BJ (cell line): ENCODE measurements around the gene KIAA0753. TPM values are rescaled to one million over a fixed set of nuclear protein-coding genes. Genes with fewer than 3 reads are reported as not detected.

Source experiments
- CTCF ChIA-PET: fragments of 350-600 bp; formaldehyde crosslinking; extraction: SDS; loops from one replicate; lab custom pipeline; 2021; ENCODE audit warnings: antibody characterized with exemption, inconsistent platforms; lab: Yijun Ruan, JAX
- POLR2A ChIA-PET: fragments of 300-600 bp; sonication (Branson Sonifier 250); formaldehyde crosslinking; extraction: SDS; loops from one replicate; lab custom pipeline; 2021; ENCODE audit warnings: antibody characterized with exemption; lab: Charles Lee
- DNase-seq: peaks from one replicate; pipeline ENCODE4 v3.0.0-alpha.2; 2011; ENCODE audit warnings: low read depth
- H3K27me3 ChIP-seq: 2 replicates; pipeline ENCODE4 v1.6.0; 2011; ENCODE audit warnings: low read length; ENCODE audit not compliant: control insufficient read depth, insufficient read depth
- H3K36me3 ChIP-seq: 2 replicates; pipeline ENCODE4 v1.5.1; 2011; ENCODE audit warnings: low read length; ENCODE audit not compliant: control insufficient read depth, insufficient read depth
- H3K4me3 ChIP-seq: 2 replicates; pipeline ENCODE4 v1.5.1; 2011; ENCODE audit warnings: low read depth, mild to moderate bottlenecking, control low read depth, low read length
- polyA plus RNA-seq: library from polyadenylated mRNA; depleted of rRNA; stranded (reverse); fragments of >200 nt; gene quantifications from 2 replicates; pipeline ENCODE4 v1.2.3, GENCODE V29; 2011; rRNA removed
- small RNA-seq: library from RNA; depleted of rRNA; stranded (forward); fragments of <200 nt; gene quantifications from one replicate; pipeline ENCODE3, GENCODE V24; 2012; ENCODE audit warnings: low replicate concordance, low read depth; ENCODE audit not compliant: insufficient read length
- TF ChIP-seq, protein P1 (sequence below): IDR thresholded peaks from 2 replicates; pipeline ENCODE4 v1.5.1; 2011; ENCODE audit warnings: low read depth, mild to moderate bottlenecking, control low read depth, inconsistent platforms, low read length, moderate library complexity; ENCODE audit not compliant: insufficient read depth

KIAA0753 gene
- polyA plus RNA-seq, 1 experiment = 5.4 TPM

DNA sequence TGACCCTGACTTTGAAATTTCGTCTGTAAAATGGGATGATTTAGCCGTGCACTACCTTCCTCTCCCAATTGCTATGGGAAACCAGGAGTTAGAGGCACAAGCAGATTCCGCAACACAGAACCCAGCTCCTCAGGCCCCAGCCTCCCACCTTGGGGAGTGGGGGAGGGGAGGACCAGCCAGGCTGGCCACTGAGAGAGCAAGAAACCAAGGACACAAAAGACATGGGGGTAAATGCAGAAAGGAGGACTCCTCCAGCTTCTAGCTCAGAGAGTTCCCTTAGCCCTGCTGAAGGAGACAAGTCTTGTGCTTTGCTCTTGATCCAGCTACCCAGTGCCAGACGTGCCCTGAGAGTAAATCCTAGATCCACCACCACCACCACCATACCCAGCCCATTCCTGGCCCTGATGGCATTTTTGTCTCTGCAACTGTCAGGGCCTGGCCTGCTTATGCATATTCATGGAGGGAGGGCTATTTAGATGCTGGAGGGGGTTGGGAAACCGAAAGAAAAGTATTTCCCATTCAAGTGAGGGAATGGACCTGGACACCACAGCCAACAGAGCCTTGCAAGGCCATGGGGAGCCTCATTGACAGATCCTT lies 110.1 kb downstream of the KIAA0753 start:
- H3K4me3 ChIP-seq = no peak overlapping the region
- H3K36me3 ChIP-seq = no peaks in the 10 kb centered on the region
- ChIA-PET POLR2A (no interaction called here), CTCF (interaction anchor here (1.0 kb wide), 1 partner anchor 28 kb away, joined by 3 read pairs; no protein-coding TSS in a partner anchor)
- H3K27me3 ChIP-seq = peaks cover 2% of the 10 kb centered on the region; the same call in 1 of the 2 replicates
- TF ChIP-seq, protein P1, sequence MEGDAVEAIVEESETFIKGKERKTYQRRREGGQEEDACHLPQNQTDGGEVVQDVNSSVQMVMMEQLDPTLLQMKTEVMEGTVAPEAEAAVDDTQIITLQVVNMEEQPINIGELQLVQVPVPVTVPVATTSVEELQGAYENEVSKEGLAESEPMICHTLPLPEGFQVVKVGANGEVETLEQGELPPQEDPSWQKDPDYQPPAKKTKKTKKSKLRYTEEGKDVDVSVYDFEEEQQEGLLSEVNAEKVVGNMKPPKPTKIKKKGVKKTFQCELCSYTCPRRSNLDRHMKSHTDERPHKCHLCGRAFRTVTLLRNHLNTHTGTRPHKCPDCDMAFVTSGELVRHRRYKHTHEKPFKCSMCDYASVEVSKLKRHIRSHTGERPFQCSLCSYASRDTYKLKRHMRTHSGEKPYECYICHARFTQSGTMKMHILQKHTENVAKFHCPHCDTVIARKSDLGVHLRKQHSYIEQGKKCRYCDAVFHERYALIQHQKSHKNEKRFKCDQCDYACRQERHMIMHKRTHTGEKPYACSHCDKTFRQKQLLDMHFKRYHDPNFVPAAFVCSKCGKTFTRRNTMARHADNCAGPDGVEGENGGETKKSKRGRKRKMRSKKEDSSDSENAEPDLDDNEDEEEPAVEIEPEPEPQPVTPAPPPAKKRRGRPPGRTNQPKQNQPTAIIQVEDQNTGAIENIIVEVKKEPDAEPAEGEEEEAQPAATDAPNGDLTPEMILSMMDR = no peak
- no peak for DNase-seq

DNA sequence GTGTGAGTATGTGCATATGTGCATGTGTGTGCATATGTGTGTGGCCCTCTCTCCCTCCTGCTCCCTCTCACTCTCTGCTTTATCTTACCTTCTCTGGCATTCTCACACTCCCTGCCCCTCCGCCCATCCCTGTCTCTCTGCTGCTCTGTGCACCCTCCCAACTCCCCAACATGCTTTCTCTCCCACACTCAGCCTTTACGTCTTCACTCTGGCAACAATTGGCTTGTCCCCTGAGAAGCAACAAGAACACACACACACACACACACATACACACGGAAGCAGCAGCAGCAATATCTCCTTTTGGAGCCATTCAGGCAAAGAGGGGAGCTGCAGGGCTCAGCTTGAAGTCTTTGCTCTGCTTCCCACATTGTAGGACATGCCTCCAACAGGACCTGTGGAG lies 112.0 kb downstream of the KIAA0753 start:
- Histone ChIP-seq H3K4me3 (no peak overlapping the region), H3K27me3 (peaks cover 2% of the 10 kb centered on the region; the same call in 1 of the 2 replicates), H3K36me3 (no peaks in the 10 kb centered on the region)
- TF ChIP-seq, protein P1 = no peak
- no peak for DNase-seq
- POLR2A ChIA-PET = no interaction called here
- CTCF ChIA-PET = no interaction called here

Small RNA genes within 50 kb of the gene (small RNA-seq; reads per million reads assigned to genes)
- gene MIR4520-1 (not detected), gene RNA5SP435 (not detected)

Other genes with a start within 250 kb of the KIAA0753 start
- gene AIPL1, start 205.6 kb downstream of the KIAA0753 start, polyA plus RNA-seq = not detected in 2 replicates
- gene PIMREG, start 196.3 kb downstream of the KIAA0753 start, polyA plus RNA-seq = 27.0 and 54.5 TPM in 2 replicates
- gene PITPNM3, start 84.2 kb downstream of the KIAA0753 start, polyA plus RNA-seq = 0.39 and 0.64 TPM in 2 replicates
- gene TXNDC17, start 349 bp upstream of the KIAA0753 start, polyA plus RNA-seq = 213 TPM in 2 replicates
- 6.9 and 21.4 TPM in 2 replicates for gene MED31, start 10.9 kb upstream of the KIAA0753 start, polyA plus RNA-seq
- 2.4 and 2.7 TPM in 2 replicates for gene C17orf100, start 11.1 kb upstream of the KIAA0753 start, polyA plus RNA-seq
- not detected in 2 replicates for gene SLC13A5, start 72.7 kb upstream of the KIAA0753 start, polyA plus RNA-seq
- 10.4 and 12.0 TPM in 2 replicates for gene XAF1, start 115.3 kb upstream of the KIAA0753 start, polyA plus RNA-seq
- gene FBXO39, start 135.5 kb upstream of the KIAA0753 start, polyA plus RNA-seq = 0.04 and 0.07 TPM in 2 replicates
- not detected in 2 replicates for gene TEKT1, start 191.0 kb upstream of the KIAA0753 start, polyA plus RNA-seq